HG02763 (cell line): ENCODE data around the gene SRRD.
A peak's percentile ranks its signal among the peaks of the same experiment; 100 is the strongest.
"Not testable (repeated sequence)": the region's sequence is repeated elsewhere in the genome, so short reads cannot be mapped to it uniquely, and the experiment has no call there.

Experiments
- ATAC-seq: cut with Tn5 transposase; IDR thresholded peaks from one replicate; pipeline ENCODE4 v1.9.1; 2021; ENCODE audit warnings: mild to moderate bottlenecking, moderate library complexity; ENCODE audit not compliant: unreplicated experiment

Gene SRRD

DNA sequence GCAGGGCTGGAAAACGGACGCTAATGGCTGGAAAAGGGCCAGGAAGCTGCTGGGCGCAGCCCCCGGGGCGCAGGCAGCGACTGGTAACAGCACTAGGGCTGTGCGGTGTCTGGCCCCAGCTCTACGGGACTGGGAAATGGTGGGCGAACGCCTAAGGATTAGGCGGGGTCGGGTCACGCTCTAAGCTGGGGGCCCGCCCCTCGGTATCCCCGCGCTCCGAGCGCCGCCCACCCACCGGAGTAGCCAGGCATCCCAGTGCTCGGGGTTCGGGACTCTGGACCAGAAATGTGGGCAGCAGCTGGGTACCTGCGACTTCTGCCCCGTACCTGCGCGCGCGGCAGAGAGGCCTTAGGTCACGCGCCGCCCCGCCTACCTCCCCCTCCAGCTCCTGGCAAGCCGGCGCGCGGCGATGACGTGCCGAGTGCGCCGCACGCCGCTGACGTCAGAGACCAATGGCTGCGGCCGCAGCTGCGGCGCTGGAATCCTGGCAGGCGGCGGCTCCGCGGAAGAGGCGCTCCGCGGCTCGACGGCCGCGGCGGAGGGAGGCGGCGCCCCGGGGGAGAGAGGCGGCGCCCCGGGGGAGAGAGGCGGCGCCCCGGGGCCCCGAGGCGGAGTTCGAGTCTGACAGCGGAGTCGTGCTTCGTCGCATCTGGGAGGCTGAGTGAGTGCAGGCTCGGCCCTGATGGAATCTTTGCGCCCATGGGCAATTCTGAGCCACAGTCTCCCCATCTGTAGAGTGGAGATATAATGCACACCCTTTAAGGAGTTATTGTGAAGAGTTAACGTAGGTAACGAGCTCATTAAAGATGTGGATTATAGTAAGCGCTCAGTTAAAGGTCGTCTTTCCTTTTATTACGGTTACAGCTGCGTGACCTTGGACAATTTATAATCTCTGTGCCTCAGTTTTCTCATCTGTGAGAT, at the start of gene SRRD, which contains the start of gene HPS4:
Gene SRRD (plus strand): TSS at position 439 of the 921 bp plus-strand sequence. CDS start 14 bp downstream, at position 453.
Gene HPS4 (minus strand): TSS at position 345 of the 921 bp plus-strand sequence. CDS start 2,021 bp downstream, outside the sequence.
- ATAC-seq = peak; percentile 79

DNA sequence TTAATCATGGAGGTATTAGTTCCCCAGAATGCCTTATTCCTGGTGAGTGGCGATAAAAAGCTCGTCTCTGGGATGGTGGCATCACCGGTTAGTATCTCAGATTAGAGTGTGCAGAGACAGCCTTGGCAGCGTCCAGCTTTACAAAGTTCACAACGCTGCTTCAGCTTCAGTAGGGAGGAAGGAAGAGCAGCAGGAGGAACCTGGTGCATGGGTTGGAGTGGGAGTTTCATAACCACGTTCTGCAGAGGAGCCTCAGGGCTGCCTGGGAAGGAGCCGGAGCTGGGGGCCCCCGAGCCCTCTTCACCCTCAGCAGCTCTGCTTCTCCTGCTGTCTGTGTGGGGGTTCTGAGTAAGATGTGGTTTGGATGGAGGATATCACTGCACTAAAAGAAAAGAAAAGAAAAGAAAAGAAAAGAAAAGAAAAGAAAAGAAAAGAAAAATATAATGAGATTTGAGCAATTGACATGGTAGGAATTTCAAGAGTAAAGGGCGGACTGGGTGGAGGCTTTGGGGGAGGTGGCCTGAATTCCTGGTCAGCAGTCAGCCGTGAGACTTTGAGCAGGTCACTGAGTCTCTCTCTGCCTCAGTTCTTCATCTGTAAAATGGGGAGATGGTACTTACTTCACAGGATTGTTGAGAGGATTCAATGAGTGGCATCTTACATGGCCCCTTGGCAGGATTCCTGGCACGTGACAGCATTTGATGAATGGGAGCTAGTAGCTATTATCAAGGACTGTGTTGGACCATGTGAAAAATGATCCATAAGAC, 48.2 kb upstream of the SRRD start:
- ATAC-seq = no peak

- no peak for ATAC-seq
Observed at GRCh38 chr22:26436903-26437515, 46.7 kb upstream of the SRRD start.

GRCh38 chr22:26437694-26438392, 45.8 kb upstream of the SRRD start:
- ATAC-seq = no peak

DNA sequence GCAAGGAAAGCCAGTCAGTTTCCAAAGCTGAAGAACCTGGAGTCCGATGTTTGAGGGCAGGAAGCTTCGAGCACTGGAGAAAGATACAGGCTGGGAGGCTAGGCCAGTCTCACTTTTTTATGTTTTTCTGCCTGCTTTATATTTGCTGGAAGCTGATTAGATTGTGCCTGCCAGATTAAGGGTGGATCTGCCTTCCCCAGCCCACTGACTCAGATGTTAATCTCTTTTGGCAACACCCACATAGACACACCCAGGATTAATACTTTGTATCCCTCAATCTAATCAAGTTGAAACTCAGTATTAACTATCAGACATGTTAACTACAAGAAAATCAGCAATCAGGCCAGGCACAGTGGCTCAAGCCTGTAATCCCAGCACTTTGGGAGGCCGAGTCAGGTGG, 44.9 kb upstream of the SRRD start:
- ATAC-seq = not testable (repeated sequence)

GRCh38 chr22:26439559-26439958, 44.1 kb upstream of the SRRD start:
- ATAC-seq = no peak

GRCh38 chr22:26442086-26442756, 41.5 kb upstream of the SRRD start:
- ATAC-seq = no peak

GRCh38 chr22:26443901-26444690, 39.6 kb upstream of the SRRD start:
- no peak for ATAC-seq

DNA sequence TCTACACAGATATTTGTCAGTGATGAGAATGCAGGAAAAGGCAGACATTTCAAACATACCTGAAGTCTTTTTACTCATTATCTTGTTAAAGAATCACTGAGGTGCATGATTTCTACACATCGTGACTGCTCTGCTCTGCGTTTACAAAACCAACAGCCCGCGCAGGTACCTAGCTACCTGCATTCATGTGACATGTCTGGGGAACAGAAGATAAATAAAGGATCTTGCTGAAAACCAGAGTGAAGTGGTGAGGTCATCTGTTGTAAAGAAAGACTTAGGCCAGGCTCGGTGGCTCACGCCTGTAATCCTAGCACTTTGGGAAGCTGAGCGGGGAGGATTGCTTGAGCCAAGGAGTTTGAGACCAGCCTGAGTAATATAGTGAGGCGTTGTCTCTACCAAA, 38.9 kb upstream of the SRRD start:
- ATAC-seq = no peak

DNA sequence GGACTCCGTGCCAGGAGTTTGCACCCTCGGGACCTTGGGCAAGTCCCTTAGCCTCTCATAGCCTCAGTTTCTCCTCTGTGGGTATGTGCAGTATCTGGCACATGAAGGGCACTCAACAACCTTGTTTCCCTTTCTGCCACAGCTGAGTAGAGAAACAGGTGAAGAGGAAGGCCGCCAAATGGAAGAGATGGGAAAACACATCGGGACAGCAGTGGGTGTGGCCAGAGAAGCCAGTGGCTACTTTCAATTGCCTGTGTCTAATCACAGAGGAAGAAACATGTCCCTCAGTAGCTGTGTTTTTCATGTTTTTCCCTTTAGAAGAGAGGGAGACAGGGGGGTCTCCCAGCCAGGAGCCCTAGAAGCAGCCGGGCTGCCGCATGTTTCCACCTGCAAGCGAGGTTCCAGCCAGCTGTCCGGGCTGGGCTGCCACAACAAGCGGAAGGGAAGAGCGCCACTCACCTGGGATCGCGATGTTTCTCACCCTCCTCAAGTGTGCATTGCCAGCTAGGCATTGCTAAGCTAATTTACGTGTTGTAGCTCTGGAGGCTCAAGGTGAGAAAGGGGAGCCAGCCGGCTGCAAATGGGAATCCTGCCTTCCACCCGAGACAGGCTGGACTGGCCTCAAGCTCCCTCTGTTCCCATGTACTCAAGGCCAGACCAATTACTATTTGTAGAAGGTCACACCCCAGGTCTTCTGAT, 38.0 kb upstream of the SRRD start:
- ATAC-seq = no peak

DNA sequence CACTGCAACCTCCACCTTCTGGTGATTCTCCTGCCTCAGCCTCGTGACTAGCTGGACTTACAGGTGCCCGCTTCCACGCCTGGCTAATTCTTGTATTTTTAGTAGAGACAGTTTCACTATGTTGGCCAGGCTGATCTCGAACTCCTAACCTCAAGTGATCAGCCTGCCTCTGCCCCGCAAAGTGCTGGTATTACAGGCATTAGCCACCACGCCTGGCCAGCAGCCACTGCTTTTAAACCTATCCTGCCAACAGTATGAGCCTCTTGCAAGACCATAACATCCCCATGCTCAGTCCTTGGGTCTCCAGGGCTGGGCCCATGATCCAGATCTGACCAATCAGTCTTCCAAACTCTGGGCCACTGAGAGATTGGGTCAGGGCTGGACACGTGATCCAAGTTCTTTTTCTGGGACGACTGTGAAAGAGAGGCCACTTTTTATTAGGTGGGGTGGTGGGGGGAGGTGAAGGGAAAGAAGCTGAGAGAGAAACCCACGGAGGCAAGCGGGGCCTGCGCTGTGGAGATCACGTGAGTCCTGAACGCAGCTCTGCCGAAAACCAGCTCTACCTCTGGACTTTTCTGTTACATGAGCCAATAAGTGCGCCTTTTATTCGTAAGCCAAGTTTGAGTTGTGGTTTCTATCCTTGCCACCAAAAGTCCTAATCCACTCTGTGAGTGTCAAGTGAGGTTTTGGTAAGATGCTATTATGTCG, 36.7 kb upstream of the SRRD start:
- ATAC-seq = no peak

- ATAC-seq = no peak
Observed at GRCh38 chr22:26447584-26448329, 35.9 kb upstream of the SRRD start.

- ATAC-seq = no peak
Observed at GRCh38 chr22:26448334-26448733, 35.3 kb upstream of the SRRD start.

DNA sequence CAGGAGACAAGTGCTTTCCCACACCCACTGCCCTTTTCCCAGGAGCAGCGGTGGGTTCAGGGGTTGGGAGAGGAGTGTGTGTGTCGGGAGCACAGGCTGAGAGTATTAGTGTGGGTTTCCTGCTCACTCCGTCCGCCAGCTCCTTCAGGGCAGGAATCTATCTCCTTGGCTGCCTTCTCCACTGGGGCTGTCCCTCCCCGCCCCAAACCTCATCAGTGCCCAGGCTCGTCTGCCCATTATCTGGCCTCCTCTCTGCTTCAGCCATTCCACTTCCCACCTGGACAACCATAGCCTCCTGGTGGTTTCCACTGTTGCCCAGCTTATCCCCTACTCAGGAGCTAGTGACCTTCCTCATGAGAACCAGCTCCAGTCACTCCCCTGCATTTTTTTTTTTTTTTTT, 34.7 kb upstream of the SRRD start:
- ATAC-seq = no peak

DNA sequence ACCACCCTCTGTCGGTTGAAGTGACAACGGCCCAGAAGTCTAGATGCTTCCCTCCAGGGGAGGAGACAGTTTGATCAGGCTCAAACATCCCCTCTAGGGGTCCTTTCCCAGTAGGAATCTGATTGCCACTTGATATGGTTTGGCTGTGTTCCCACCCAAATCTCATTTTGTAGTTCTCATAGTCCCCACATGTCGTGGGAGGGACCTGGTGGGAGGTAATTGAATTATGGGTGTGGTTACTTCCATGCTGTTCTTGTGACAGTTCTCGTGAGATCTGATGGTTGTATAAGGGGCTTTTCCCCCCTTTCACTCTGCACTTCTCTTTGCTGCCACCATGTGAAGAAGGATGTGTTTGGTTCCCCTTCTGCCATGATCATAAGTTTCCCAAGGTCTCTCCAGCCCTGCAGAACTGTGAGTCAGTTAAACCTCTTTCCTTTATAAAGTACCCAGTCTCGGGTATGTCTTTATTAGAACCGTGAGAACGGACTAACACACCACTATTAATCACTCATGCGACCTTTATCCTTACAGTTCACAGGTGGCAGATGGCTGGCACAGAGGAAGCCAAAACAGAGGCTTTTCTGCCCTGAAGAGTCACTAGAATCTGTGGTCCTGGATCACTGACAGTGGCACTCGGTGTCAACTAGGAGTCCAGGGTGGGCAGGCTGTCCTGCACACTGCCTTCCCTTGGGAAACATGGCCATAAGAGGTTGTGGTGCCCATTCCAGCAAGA, 33.1 kb upstream of the SRRD start:
- ATAC-seq = no peak

- ATAC-seq = no peak
Observed at GRCh38 chr22:26452236-26453016, 31.3 kb upstream of the SRRD start.
